ENCODE measurements around the gene LMOD3.

The LMOD3 gene

DNA sequence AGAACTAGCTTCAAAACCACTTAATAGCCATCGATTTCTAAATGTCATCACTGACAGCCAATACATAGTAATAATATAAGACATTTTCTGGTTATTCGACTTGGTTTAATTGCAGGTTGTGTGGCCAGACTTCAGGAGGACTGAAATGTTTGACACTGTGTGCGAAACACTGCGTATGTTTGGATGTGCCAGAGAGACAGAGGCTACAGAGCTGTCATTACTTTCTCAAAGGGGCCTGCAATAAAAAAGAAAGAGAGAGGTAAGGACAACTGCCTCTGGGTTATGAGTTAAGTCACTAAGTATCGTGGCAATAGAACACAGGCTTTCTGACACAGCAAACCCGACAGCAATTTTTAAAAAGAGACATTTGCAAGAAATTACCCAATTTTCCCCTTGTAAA lies 882 bp downstream of the LMOD3 start:
- DNase-seq: no peak

DNA sequence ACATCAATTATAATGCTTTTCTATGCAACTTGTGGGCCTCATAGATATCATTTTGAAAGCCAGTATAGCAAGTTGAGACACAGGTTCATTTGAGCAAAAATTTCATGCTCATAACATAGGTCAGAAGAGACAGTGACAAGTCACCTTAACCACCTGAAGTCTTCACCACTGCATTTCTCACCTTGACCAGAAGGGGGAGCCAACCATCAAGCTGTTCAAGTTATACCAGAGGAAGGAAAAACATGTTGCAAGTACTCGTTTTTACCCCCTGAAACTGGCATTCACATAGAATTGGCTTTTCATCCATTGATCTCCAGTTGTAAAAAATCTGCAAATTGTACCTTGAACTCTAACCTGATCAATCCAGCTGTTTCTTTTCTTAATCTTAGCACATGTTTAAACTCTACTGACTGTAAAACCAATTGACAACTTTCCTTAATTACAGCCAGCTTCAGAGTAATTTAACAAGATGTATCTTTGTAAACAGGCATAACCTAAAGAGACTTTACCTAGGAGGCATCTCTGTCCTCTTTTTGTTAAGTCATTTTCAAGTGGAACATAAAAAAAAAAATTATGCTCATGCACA lies 1.4 kb downstream of the LMOD3 start:
- DNase-seq: peak; percentile 63

DNA sequence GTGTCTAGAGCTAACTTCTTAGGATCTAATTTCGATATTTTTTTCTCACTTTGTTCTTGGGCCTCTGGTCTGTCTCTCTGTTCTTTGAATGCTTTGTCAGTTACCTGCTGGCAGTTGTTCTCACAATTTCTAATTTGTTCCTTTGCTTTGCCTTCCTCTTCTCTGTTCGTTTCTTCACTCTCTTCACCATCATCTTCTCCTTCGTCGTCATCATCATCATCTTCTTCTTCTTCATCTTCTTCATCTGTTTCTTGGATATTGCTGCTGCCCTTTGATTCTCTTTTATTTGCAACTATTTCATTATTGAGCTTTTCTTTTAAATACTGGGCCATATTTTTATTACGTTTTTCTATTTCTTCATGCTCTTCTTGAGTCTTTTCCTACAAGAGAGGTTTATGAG lies 2.7 kb downstream of the LMOD3 start:
- no peak for DNase-seq

DNA sequence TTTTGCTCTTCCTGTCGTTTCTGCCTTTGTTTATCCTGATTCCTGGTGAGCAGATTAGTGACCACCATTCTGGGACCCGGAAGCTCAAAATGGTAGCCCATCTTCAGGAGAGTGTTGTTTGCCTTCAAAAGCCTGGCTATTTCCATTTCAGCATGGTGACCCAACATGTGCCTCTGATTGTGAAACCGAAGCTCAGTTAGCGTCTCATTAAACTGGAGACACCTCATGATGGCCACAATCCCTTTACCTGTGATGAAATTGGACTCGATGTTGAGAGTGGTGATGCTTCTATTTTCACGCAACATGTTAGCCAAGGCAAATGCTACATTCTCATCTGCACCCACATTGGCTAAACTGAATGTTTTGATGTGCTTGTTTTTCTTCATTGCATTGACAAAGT lies 3.3 kb downstream of the LMOD3 start:
- no peak for DNase-seq

DNA sequence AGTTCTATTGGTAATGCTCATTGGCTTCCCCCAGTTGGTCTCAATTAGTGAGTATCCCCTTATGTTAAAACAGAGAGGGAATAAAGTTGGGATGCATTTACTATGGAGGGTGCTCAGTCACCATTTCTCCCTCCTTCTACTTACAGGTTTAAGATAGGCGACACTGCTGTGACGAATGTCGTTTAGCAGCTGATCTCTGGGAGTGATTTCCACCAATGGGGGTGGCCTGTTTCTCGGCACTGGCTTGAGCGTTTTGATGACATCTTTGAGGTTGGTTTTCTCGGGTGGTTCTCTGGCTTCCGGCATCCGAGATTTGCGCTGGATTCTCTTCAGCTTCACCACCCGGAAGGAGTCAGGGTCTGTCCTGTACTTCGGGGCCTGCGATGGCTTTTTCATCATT lies 3.8 kb downstream of the LMOD3 start:
- no peak for DNase-seq

DNA sequence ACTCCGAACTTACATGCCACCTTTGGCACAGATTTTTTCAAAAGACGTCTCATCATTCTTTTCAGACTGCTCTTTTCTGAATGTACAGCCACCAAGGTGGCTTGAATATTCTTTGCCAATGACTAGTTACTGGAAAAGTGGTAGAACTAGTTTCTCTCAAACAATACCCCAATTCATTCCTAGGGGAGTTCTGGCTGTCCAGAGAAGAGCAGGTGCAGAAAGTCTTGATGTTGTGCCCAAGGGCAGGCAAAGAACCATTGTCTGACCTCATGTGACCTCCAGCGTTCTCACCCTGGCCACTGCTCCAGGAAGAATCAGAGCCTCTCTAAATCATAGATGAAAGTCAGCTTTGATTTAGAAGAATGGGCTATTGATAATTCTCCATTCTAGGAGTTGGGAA lies 5.5 kb downstream of the LMOD3 start:
- peak; percentile 42 for DNase-seq

DNA sequence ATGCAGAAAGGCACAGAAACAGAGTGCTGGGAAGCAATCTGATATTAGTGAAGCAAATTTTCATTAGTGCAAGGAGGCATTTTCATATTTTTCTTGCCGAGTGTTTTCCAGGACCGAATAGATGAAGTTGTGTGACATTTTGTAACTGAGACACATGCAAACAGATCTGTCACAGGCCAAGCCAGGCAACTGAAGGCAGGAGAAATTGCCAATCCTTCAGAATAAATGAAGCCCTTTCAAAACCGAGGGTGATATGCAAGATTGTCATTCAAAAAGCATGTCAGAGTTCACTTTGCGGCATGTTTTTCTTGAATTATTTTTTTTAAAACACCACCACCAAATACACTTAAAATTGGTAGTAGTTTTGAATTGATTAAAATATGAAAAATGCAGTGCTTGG lies 6.2 kb downstream of the LMOD3 start:
- no peak for DNase-seq

DNA sequence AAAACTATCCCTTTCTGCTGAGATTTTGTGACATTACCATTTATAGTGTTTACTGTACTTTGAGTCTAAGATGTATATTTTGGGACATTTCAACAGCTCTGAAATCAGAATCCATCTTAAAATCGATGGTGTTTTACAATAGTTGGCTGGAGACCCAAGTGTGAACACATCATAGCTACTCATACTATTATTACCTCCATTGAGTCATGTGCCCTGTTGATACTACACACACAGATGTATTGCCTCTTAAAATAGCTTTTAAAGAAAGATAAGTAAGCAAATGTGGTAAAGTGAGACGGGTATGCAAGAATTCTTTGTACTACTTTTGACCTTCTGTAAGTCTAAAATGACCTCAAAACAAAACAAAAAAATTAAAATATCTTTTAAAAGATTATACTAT lies 6.7 kb downstream of the LMOD3 start:
- no peak for DNase-seq

DNA sequence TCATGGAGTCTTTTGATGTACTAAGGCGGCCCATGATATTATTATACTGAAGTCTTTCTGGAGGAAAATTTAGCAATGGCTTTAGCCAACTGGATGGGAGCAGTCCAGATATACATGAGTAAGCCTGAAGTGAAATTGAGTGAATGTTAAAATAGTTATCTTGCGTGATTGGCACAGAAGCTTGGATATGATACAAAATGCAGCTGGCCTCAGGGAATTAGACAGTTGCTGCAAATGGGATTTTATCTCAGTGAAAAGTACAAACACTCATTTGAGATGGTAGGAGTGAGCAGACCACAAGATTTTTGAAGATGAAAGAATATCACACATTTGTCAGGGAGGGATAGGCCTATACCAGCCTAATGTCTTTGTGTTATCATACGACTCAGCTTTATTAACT lies 8.9 kb downstream of the LMOD3 start:
- no peak for DNase-seq

DNA sequence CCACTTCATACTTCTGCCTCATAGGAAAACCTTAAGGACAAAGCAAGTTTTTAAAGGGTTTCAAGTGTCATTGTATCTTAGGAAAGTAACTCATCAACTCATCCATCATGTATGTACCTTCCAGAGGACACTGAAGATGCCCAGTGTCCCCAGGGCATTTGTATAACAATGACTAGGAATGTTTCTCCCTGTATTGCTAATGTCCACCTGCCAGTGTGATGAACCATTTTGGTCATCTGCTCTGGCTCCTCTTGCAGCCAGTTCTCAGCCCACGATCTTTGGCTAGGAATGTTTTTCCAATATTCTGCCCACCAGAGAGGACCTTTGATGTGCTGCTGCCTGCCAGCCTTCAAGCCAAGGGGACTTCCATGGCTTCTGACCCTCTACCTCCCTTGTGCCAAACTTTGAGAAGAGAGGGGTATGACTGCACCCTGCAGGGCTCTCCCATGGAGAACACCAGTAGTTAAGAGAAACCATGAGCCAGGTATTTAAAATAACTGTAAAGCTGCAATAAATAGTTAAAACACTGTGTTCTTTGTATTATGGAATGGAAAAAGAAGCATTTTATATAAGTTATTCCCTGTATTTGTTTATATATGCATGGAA lies 11.4 kb downstream of the LMOD3 start:
- DNase-seq: no peak

DNA sequence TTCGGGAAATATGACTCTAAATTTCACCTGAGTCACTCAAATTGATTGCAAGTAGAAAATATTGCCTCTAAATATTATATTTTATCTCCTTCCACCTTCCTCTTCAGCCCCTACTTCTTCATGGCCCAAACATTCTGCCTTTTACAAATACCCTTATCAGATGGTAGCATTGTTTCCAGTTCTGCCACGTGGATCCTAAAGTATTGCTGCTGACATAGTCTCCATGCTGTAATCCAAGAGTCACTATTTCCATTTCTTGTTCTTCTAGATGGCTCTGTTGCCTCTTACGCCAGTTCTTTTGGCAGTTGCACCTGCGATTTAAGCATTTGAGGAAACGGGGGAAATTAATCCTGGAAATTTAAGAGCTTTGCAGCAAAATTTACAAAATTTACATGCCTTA lies 13.6 kb downstream of the LMOD3 start:
- no peak for DNase-seq

DNA sequence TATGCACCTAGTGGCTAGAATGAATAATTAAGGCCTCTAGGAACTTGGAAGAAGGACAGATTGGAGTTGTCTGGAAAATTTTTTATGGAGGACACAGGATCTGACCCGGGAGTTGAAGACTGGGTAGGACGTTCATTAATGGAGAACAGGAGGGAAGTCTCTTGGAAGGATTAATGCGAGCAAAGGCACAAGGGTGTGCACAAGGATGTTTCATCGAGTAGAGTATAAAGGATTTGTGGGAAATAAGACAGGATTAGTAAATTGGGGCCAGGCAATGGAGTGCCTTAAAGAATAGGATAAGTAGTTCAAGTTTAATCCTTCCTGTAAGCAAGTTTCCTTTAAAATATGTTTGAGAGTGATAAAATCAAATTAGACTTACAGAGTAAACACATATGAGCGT lies 14.6 kb downstream of the LMOD3 start:
- no peak for DNase-seq

DNA sequence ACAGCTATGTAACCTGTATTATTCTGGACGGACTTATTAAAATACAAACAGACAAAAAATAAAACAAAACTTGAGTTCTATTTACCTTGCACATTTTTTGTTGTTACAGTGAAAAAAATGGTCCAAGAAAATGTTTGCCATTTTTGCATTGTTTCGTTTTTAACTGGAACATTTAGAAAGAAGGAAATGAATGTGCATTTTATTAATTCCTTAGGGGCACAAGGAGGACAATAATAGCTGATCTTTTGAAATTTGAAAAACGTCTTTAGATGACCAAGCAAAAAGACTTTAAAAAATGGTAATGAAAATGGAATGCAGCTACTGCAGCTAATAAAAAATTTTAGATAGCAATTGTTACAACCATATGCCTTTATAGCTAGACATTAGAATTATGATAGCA lies 17.1 kb downstream of the LMOD3 start:
- DNase-seq: peak; percentile 10

DNA sequence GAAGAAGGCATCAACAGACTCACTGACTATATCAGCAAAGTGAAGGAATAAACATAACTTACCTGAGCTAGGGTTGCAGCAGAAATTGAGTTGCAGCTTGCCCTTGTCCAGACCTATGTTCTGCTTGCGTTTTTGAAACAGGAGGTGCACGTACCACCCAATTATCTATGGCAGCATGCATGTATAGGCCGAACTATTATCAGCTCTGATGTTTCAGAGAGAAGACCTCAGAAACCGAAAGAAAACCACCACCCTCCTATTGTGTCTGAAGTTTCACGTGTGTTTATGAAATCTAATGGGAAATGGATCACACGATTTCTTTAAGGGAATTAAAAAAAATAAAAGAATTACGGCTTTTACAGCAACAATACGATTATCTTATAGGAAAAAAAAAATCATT lies 17.8 kb downstream of the LMOD3 start:
- DNase-seq: peak; percentile 37

DNA sequence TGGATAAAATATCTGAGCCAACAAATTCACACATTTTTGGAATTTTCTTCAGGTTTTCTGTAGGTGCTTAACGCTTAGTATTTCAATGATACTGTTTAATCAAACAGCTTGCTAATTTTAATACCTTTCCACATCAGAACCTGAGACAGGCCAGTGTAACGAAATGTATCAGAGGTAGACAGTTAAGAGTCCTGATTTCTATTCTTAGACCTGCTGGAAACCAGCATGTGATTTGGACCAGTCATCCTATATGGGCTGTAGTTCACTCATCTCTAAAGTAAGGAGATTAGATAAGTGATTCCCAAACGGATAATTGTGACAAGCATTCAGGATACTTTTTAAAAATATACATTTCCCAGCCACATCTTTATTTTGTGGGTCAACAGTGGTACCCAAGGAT lies 19.3 kb downstream of the LMOD3 start:
- no peak for DNase-seq

DNA sequence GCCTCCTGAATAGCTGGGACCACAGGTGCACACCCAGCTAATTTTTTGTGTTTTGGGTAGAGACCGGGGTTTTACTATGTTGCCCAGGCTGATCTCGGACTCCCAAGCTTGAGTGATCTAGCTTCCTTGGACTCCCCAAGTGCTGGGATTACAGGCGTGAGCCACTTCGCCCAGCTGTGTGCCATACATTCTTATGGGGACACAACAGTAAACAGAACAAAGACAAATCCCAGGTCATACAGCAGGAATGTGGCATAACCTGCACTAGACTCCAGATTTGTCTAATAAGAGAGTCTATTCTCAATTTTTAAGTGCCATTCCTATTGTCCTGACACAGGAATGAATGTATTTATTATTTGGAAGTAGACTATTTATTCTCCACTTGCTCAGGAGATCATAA lies 20.0 kb downstream of the LMOD3 start:
- DNase-seq: no peak

DNA sequence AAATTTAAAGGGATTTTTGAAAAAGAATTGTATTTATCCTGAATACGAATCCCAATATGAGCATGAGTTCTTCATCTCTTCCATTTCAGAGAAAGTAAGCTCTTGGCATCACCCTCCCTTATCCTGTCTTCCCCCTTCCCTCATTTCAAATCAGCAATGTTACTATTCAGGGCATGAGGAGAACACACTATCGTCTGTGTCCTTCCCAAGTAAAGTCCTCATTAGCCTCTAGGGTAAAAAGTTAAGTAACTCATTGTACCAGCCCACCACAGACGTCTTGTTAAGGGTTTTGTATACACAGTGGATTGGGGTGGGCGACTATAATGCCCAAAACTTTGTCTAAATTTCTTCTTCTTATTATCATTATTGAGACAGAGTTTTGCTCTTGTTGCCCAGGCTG lies 22.8 kb downstream of the LMOD3 start:
- DNase-seq: no peak

DNA sequence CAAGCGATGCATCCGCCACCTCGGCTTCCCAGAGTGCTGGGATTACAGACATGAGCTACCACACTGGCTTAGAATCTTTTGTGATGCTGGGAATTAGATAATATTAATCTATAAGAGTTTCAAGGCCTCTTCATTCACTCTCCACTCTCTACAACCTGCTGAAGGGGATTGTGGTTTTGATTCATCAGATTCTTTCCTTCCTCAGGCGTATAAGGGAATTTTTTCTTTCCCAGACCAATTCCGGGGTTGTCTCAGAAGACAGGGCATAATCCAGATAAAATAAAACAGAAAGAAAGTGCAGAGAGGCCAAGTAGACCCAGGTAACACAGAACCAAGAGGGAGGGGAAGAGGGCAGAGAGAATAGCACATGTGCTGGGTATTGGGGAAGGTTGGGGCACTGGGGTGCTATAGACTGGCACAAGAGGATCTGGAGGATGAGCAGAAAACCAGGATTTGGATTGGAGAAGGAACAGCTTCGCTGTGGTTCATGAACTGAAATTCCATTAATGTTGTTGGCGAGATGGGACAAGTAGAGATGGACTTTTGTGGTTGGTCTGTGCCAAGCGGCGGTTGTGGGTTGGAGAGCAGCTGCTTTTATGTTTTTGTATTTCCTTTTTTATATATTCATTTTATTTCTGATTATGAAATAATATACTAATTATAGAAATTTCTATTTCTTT lies 24.8 kb downstream of the LMOD3 start:
- no peak for DNase-seq

DNA sequence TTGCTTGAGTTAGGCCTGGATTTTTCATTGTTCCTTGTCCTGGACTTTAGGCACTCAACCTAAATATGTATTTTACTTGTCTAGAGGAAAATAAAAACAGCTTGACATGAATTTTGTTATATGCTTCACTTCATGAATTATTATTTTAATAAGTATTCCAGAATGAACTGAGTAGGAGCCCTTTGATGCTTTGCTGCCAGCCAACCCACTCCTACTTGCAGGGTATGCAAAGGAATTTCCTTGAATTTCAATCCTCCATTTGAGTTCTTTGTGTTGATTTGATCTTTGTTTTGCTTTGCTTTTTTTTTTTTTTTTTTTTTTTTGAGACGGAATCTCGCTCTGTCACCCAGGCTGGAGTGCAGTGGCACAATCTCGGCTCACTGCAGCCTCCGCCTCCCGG lies 26.1 kb downstream of the LMOD3 start:
- no peak for DNase-seq

DNA sequence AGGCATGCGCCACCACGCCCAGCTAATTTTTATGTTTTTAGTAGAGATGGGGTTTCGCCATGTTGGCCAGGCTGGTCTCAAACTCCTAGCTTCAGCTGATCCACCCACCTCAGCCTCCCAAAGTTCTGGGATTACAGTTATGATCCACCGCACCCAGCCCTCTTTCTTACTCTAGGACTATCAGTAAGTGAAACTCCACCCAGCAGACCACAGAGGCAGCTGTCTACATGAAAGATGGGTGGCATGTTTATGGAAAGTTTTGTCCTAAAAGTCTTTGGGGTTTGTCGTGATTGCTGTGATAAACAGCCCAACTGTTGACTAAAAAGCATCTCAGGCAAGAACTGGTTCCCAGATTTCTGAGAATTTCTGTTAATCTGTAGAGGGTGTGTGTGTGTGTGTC lies 26.8 kb downstream of the LMOD3 start:
- no peak for DNase-seq

DNA sequence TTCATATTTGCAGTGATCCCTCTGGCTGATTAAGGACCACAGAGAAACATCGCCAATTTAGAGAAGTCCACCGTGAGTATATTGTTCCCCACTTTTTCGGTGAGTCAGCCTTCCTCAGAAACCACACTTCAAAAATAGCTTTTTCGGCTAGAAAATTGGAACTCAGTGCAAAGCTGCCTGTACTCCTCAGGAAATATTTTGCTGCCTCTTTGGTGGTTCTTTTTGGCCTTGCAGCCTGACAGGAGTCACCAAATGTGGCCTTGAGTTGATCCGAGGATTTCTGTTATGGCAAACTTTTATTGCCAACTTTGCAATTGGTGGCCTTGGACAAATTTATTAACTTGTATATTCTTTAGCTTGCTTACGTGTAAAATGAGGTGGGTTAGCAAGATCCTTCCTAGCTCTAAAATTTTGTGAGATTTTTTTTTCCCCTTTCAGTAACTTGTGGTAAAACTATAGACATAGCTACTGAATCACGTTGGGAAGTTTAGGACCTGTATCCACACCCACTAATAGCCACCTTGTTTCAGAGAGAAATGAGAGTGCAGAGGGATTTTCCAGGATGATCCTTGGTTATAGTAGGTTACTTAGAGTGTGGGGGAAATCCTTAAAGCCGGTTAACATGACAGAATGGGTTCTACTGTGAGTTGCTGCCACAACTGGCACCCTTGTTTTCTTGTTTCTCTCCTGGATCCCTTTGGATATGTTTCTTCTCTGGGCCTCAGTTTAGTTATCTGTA lies 27.8 kb downstream of the LMOD3 start:
- DNase-seq: no peak

DNA sequence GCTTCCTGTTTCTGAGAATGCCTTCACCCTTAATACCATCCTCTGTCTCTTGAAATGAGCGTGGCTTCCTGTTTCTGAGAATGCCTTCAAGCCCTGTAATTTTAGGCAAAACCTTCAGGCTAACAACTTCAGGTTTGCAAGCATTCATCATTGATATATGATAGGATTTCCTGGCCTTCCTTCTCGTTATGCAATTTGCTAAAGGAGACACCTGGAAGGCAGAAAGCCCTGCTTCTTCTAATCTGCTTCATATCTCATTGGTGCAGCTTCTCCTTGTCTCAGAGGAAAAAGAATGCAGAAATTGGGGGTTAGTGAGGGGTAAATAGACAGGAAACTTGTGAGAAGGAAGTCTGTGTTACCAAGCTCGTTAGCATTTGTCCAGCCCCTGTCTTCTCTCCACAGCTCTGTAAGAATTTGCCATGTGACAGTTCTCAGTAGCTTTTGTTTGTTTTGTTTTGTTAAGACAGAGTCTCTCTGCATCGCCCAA lies 30.3 kb downstream of the LMOD3 start:
- DNase-seq: no peak

DNA sequence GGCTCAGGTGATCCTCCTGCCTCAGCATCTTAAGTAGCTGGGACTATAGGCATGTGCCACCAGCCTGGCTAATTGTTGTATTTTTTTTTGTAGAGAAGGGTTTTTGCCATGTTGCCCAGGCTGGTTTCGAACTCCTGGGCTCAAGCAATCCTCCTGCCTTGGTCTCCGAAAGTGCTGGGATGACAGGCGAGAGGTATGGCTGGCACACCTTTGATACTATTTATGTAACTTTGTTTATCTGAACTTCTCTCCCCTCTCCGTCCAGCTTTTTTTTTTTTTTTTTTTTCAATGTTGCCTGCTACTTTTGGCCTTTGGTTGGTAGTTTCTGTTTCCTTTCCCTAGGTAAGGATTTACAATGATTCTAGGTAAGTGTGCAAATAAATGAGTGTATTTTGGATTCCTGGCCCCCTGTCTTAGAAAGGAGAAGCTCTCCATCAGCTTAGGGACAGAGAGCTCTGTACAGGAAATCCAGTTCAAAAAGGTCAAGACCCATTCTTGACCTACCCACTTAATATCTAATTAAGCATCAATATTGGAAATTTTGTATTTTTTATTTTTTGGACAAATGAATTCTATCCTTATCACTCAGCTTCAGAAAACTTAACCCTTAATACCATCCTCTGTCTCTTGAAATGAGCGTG lies 30.9 kb downstream of the LMOD3 start:
- no peak for DNase-seq

DNA sequence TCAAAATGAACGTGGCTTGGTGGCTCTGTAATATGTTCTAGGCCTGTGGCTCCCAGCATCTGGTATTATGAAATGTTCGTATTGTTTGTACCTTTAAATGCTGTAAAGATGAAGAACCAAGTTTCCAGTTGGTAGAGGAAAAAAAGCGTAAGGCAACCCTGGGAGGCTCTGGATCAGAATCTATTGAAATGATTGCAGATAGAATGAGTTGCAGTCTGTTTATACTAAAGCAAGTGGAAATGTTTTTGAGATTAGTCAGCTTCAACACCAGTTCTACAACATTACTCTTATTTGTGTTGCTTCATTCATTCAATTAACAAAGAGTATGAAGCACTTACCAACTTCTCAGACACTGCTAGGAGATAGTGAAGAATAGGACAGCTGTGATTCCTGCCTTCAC lies 32.4 kb downstream of the LMOD3 start:
- peak; percentile 17 for DNase-seq

All from DMS53 (cell line).